ENCODE measurements around the gene GOLIM4.

GOLIM4 gene

GRCh38 chr3:168053115-168053514, 42.6 kb downstream of the GOLIM4 start:
- DNase-seq (ENCODE audit: low spot score), result no peak

DNA sequence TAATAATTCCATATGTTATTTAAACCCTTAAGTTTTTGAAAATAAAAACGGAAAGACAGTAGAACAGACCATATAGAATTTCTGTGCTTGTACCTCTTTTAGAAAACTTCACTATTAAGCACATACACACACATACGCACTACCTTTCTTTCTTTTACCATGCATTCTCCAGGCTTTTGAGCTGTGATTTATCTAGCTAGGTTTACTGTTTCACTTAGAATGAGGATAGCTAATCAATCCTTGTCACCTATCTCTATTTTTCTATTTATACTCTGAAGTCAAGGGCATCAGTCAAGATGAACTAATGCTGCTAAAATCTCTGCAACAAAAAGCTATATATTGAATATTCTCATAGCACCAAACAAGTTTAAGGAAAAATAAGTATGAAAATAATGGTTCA, 43.2 kb downstream of the GOLIM4 start:
- TF ChIP-seq, protein P1, sequence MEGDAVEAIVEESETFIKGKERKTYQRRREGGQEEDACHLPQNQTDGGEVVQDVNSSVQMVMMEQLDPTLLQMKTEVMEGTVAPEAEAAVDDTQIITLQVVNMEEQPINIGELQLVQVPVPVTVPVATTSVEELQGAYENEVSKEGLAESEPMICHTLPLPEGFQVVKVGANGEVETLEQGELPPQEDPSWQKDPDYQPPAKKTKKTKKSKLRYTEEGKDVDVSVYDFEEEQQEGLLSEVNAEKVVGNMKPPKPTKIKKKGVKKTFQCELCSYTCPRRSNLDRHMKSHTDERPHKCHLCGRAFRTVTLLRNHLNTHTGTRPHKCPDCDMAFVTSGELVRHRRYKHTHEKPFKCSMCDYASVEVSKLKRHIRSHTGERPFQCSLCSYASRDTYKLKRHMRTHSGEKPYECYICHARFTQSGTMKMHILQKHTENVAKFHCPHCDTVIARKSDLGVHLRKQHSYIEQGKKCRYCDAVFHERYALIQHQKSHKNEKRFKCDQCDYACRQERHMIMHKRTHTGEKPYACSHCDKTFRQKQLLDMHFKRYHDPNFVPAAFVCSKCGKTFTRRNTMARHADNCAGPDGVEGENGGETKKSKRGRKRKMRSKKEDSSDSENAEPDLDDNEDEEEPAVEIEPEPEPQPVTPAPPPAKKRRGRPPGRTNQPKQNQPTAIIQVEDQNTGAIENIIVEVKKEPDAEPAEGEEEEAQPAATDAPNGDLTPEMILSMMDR (IDR thresholded peaks at IDR 0.05), result no peak
- H3K4me3 ChIP-seq, result no peak overlapping the region
- no peak overlapping the region for H3K27ac ChIP-seq
- no peak for DNase-seq (ENCODE audit: low spot score)

More at GRCh38 chr3:168053115-168053514, 42.6 kb downstream of the GOLIM4 start:
- H3K4me3 ChIP-seq, result no peak overlapping the region
- TF ChIP-seq, protein P1 (IDR thresholded peaks at IDR 0.05), result no peak
- H3K27ac ChIP-seq, result no peak overlapping the region

GRCh38 chr3:168051531-168052471, 43.9 kb downstream of the GOLIM4 start:
- H3K4me3 ChIP-seq, result peak overlapping the region; percentile 10
- peak overlapping the region in 1 of 2 donors; percentile 30 for H3K27ac ChIP-seq
- no peak for DNase-seq (ENCODE audit: low spot score)
- TF ChIP-seq, protein P1 (IDR thresholded peaks at IDR 0.05), result no peak

- H3K27ac ChIP-seq, result no peak overlapping the region
Observed at GRCh38 chr3:168051070-168051469, 44.7 kb downstream of the GOLIM4 start.

GRCh38 chr3:168049367-168049974, 46.3 kb downstream of the GOLIM4 start:
- TF ChIP-seq, protein P1 (IDR thresholded peaks at IDR 0.05), result no peak
- DNase-seq (ENCODE audit: low spot score), result no peak
- Histone ChIP-seq H3K27ac (peak overlapping the region in 1 of 2 donors; percentile 6), H3K4me3 (no peak overlapping the region)

More at GRCh38 chr3:168051070-168051469, 44.7 kb downstream of the GOLIM4 start:
- no peak for DNase-seq (ENCODE audit: low spot score)
- H3K4me3 ChIP-seq, result no peak overlapping the region
- TF ChIP-seq, protein P1 (IDR thresholded peaks at IDR 0.05), result no peak

GRCh38 chr3:168048414-168049330, 47.1 kb downstream of the GOLIM4 start:
- H3K4me3 ChIP-seq, result no peak overlapping the region
- H3K27ac ChIP-seq, result no peak overlapping the region
- no peak for DNase-seq (ENCODE audit: low spot score)
- TF ChIP-seq, protein P1 (IDR thresholded peaks at IDR 0.05), result no peak

Data from coronary artery (tissue), 2 donors.